HepG2 (cell line): ENCODE results near the gene GRAMD4. TPM values are rescaled to one million over a fixed set of nuclear protein-coding genes. Genes with fewer than 3 reads are reported as not detected.

Experiments
- EP300 ChIP-seq, 3 experiments: sonication (generic) in 1 of 3; formaldehyde crosslinking in 1 of 3; IDR thresholded peaks; 2 replicates each; pipeline versions ENCODE4 v1.5.1 to v1.6.1; 2011 to 2020; ENCODE audit warnings: low read depth in 2 of 3, low read length in 2 of 3, borderline replicate concordance in 1 of 3, improper control_type of control experiment in 1 of 3, mild to moderate bottlenecking in 1 of 3, missing genetic modification reagents in 1 of 3, moderate library complexity in 1 of 3
- SCMH1 ChIP-seq: sonication (generic); formaldehyde crosslinking; IDR thresholded peaks from 2 replicates; pipeline ENCODE4 v1.9.0; 2021; ENCODE audit warnings: missing genetic modification reagents, mild to moderate bottlenecking, borderline replicate concordance
- ZNF20 ChIP-seq: sonication (generic); formaldehyde crosslinking; IDR thresholded peaks from 2 replicates; pipeline ENCODE4 v1.4.0; 2020; ENCODE audit warnings: mild to moderate bottlenecking, moderate library complexity, missing genetic modification reagents
- ZNF496 ChIP-seq: sonication (generic); formaldehyde crosslinking; IDR thresholded peaks from 2 replicates; pipeline ENCODE4 v1.8.1; 2023; ENCODE audit warnings: mild to moderate bottlenecking, moderate library complexity, missing genetic modification reagents; ENCODE audit not compliant: insufficient replicate concordance
- ZNF562 ChIP-seq: sonication (generic); formaldehyde crosslinking; IDR thresholded peaks from 2 replicates; pipeline ENCODE4 v1.8.0; 2022; ENCODE audit warnings: missing genetic modification reagents, borderline replicate concordance
- polyA plus RNA-seq, 8 experiments: library from polyadenylated mRNA; depleted of rRNA in 3 of 8; stranded (reverse) in 7 of 8; unstranded in 1 of 8; fragments of >200 nt; fragmentation: Illumina TruSeq in 4 of 8; extraction: Trizol in 4 of 8; gene quantifications; 2 replicates each; pipeline versions ENCODE4 v1.2.1 to v1.2.3, GENCODE V29; 2011 to 2016; ENCODE audit warnings: low read depth in 4 of 8, missing spikeins in 1 of 8, mixed read lengths in 1 of 8; ENCODE audit not compliant: insufficient read depth in 1 of 8
- total RNA-seq, 5 experiments: library from RNA; depleted of rRNA; stranded (reverse); fragments of >200 nt; fragmentation: Illumina TruSeq; extraction: Trizol; gene quantifications; 2 replicates each; pipeline ENCODE4 v1.2.3, GENCODE V29; 2016; ENCODE audit warnings: low read depth in 1 of 5
- TF ChIP-seq, protein P1 (sequence below): sonication (generic); formaldehyde crosslinking; IDR thresholded peaks from 2 replicates; pipeline ENCODE4 v1.8.0; 2022; ENCODE audit warnings: mild to moderate bottlenecking, missing genetic modification reagents
- TF ChIP-seq, protein P2 (sequence below): sonication (generic); formaldehyde crosslinking; conservative IDR thresholded peaks from 2 replicates; pipeline ENCODE4 v1.4.0; 2020; ENCODE audit warnings: mild to moderate bottlenecking, missing genetic modification reagents, moderate library complexity
- TF ChIP-seq, protein P3 (sequence below): sonication (generic); formaldehyde crosslinking; conservative IDR thresholded peaks from 2 replicates; pipeline ENCODE4 v1.5.0; 2020; ENCODE audit warnings: missing genetic modification reagents
- TF ChIP-seq, protein P4 (sequence below): IDR thresholded peaks from 2 replicates; pipeline ENCODE4 v1.6.1; 2016; ENCODE audit warnings: missing genetic modification reagents, missing compliant biosample characterization
- TF ChIP-seq, protein P5 (sequence below): sonication (generic); formaldehyde crosslinking; IDR thresholded peaks from 2 replicates; pipeline ENCODE4 v1.5.0; 2020; ENCODE audit warnings: mild to moderate bottlenecking, missing genetic modification reagents, borderline replicate concordance
- TF ChIP-seq, protein P6 (sequence below): sonication (generic); formaldehyde crosslinking; IDR thresholded peaks from 2 replicates; pipeline ENCODE4 v1.5.1; 2020; ENCODE audit warnings: missing genetic modification reagents, mild to moderate bottlenecking, borderline replicate concordance
- TF ChIP-seq, protein P7 (sequence below): sonication (generic); formaldehyde crosslinking; IDR thresholded peaks from 2 replicates; pipeline ENCODE4 v1.8.1; 2022; ENCODE audit warnings: low read depth, mild to moderate bottlenecking, missing genetic modification reagents
- TF ChIP-seq, protein P8 (sequence below): sonication (generic); formaldehyde crosslinking; IDR thresholded peaks from 2 replicates; pipeline ENCODE4 v1.5.0; 2020; ENCODE audit warnings: missing genetic modification reagents

The GRAMD4 gene
- total and polyA plus RNA-seq, 2 of the 13 experiments (the other 11 are each of a cell fraction or from before 2014, with no cell fraction given), result 15.2 to 15.7 TPM

DNA sequence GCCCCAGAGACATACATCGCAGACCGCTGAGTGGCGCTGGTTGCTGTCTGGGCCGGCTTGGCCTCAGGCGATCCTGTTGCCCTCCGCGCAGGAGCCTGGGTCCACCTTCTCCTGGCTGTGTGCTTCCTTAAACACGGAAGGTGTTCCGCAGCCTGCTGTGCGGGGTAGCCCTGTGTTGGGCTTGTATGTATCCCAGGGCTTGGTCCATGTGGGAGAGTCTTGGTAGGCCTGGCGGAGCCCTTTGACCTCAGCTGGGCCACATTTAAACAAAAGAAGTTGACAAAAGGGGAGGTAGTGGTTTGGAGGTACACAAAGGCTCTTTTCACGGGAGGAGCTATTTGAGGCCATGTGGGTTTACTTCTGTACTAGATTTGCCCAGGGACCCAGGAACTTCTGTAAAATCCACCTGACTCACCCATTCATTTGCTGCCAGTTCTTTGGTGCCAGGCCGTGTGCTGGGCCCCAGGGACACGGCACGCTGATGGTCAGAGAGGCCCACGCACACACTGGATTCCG, 11.0 kb upstream of the GRAMD4 start (continued):
- TF ChIP-seq EP300 (IDR thresholded peaks at IDR 0.05; ENCODE audit: low read depth in 2 of 2, low read length in 2 of 2) (peak in 1 of 2 experiments; percentile 76; a peak in 1 of 4 replicates), EP300 (CRISPR knock-in tag; IDR thresholded peaks at IDR 0.05; ENCODE audit: borderline replicate concordance) (peak; percentile 64; the same call in 1 of the 2 replicates), ZNF20 (no peak), SCMH1 (CRISPR knock-in tag) (no peak), ZNF562 (CRISPR knock-in tag) (no peak), ZNF496 (no peak)
- TF ChIP-seq, protein P1, sequence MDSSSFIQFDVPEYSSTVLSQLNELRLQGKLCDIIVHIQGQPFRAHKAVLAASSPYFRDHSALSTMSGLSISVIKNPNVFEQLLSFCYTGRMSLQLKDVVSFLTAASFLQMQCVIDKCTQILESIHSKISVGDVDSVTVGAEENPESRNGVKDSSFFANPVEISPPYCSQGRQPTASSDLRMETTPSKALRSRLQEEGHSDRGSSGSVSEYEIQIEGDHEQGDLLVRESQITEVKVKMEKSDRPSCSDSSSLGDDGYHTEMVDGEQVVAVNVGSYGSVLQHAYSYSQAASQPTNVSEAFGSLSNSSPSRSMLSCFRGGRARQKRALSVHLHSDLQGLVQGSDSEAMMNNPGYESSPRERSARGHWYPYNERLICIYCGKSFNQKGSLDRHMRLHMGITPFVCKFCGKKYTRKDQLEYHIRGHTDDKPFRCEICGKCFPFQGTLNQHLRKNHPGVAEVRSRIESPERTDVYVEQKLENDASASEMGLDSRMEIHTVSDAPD (CRISPR knock-in tag), result peak; percentile 97
- TF ChIP-seq, protein P2, sequence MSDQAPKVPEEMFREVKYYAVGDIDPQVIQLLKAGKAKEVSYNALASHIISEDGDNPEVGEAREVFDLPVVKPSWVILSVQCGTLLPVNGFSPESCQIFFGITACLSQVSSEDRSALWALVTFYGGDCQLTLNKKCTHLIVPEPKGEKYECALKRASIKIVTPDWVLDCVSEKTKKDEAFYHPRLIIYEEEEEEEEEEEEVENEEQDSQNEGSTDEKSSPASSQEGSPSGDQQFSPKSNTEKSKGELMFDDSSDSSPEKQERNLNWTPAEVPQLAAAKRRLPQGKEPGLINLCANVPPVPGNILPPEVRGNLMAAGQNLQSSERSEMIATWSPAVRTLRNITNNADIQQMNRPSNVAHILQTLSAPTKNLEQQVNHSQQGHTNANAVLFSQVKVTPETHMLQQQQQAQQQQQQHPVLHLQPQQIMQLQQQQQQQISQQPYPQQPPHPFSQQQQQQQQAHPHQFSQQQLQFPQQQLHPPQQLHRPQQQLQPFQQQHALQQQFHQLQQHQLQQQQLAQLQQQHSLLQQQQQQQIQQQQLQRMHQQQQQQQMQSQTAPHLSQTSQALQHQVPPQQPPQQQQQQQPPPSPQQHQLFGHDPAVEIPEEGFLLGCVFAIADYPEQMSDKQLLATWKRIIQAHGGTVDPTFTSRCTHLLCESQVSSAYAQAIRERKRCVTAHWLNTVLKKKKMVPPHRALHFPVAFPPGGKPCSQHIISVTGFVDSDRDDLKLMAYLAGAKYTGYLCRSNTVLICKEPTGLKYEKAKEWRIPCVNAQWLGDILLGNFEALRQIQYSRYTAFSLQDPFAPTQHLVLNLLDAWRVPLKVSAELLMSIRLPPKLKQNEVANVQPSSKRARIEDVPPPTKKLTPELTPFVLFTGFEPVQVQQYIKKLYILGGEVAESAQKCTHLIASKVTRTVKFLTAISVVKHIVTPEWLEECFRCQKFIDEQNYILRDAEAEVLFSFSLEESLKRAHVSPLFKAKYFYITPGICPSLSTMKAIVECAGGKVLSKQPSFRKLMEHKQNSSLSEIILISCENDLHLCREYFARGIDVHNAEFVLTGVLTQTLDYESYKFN (CRISPR knock-in tag), result peak; percentile 88
- TF ChIP-seq, protein P3, sequence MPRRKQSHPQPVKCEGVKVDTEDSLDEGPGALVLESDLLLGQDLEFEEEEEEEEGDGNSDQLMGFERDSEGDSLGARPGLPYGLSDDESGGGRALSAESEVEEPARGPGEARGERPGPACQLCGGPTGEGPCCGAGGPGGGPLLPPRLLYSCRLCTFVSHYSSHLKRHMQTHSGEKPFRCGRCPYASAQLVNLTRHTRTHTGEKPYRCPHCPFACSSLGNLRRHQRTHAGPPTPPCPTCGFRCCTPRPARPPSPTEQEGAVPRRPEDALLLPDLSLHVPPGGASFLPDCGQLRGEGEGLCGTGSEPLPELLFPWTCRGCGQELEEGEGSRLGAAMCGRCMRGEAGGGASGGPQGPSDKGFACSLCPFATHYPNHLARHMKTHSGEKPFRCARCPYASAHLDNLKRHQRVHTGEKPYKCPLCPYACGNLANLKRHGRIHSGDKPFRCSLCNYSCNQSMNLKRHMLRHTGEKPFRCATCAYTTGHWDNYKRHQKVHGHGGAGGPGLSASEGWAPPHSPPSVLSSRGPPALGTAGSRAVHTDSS (CRISPR knock-in tag), result no peak
- TF ChIP-seq, protein P4, sequence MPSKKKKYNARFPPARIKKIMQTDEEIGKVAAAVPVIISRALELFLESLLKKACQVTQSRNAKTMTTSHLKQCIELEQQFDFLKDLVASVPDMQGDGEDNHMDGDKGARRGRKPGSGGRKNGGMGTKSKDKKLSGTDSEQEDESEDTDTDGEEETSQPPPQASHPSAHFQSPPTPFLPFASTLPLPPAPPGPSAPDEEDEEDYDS (CRISPR knock-in tag), result peak; percentile 60; the same call in 1 of the 2 replicates
- TF ChIP-seq, protein P5, sequence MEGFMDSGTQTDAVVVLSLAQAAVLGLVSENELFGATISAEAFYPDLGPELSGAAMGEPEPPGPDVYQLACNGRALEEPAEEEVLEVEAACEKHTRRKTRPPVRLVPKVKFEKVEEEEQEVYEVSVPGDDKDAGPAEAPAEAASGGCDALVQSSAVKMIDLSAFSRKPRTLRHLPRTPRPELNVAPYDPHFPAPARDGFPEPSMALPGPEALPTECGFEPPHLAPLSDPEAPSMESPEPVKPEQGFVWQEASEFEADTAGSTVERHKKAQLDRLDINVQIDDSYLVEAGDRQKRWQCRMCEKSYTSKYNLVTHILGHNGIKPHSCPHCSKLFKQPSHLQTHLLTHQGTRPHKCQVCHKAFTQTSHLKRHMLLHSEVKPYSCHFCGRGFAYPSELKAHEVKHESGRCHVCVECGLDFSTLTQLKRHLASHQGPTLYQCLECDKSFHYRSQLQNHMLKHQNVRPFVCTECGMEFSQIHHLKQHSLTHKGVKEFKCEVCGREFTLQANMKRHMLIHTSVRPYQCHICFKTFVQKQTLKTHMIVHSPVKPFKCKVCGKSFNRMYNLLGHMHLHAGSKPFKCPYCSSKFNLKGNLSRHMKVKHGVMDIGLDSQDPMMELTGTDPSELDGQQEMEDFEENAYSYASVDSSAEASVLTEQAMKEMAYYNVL (CRISPR knock-in tag), result no peak
- TF ChIP-seq, protein P6, sequence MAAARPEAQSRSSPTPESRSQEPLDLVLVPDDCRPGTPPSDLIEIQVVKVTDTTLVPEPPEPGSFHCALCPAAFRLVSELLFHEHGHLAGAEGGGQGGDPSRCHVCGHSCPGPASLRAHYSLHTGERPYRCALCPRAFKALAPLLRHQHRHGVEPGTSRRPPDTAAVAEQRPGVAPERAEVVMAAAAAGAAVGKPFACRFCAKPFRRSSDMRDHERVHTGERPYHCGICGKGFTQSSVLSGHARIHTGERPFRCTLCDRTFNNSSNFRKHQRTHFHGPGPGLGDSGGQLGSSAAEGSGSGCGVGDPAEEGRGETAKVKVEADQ (CRISPR knock-in tag), result no peak
- TF ChIP-seq, protein P7, sequence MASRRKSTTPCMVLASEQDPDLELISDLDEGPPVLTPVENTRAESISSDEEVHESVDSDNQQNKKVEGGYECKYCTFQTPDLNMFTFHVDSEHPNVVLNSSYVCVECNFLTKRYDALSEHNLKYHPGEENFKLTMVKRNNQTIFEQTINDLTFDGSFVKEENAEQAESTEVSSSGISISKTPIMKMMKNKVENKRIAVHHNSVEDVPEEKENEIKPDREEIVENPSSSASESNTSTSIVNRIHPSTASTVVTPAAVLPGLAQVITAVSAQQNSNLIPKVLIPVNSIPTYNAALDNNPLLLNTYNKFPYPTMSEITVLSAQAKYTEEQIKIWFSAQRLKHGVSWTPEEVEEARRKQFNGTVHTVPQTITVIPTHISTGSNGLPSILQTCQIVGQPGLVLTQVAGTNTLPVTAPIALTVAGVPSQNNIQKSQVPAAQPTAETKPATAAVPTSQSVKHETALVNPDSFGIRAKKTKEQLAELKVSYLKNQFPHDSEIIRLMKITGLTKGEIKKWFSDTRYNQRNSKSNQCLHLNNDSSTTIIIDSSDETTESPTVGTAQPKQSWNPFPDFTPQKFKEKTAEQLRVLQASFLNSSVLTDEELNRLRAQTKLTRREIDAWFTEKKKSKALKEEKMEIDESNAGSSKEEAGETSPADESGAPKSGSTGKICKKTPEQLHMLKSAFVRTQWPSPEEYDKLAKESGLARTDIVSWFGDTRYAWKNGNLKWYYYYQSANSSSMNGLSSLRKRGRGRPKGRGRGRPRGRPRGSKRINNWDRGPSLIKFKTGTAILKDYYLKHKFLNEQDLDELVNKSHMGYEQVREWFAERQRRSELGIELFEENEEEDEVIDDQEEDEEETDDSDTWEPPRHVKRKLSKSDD, result no peak
- TF ChIP-seq, protein P8, sequence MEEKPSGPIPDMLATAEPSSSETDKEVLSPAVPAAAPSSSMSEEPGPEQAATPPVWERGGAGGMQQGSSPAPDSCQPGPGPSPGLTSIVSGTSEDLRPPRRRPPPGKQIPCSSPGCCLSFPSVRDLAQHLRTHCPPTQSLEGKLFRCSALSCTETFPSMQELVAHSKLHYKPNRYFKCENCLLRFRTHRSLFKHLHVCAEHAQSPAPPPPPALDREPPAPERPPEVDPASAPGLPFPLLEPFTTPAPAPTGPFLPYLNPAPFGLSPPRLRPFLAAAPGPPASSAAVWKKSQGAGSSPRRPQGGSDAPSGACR (CRISPR knock-in tag), result peak; percentile 73; the same call in 1 of the 2 replicates
